Measurements from ENCODE around the gene LSM7. TPM values are rescaled to one million over a fixed set of nuclear protein-coding genes. Genes with fewer than 3 reads are reported as not detected.

LSM7 gene
- total RNA-seq, 1 experiment from 2014 or later, result 93.0 TPM

DNA sequence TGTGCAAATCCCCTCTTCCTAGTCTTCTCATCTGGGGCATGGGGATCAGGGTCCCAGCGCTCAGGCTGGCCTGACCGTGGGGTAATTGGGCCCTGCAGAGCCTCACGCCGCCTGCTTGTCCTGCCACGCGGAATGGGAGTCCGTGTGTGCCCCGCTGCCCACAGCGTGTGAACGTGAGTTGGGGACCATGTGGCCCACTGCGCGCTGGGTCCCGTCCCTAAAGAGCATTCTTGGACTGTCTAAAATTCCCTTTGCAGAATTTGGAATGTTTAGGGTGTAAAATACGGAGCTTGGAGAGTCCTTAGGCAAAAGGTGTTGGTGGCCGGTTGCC, 34.5 kb upstream of the LSM7 start:
- H3K27me3 Mint-ChIP-seq (ENCODE audit: unreplicated experiment), result peaks cover 15% of the 10 kb centered on the region
- TF ChIP-seq, protein P1, sequence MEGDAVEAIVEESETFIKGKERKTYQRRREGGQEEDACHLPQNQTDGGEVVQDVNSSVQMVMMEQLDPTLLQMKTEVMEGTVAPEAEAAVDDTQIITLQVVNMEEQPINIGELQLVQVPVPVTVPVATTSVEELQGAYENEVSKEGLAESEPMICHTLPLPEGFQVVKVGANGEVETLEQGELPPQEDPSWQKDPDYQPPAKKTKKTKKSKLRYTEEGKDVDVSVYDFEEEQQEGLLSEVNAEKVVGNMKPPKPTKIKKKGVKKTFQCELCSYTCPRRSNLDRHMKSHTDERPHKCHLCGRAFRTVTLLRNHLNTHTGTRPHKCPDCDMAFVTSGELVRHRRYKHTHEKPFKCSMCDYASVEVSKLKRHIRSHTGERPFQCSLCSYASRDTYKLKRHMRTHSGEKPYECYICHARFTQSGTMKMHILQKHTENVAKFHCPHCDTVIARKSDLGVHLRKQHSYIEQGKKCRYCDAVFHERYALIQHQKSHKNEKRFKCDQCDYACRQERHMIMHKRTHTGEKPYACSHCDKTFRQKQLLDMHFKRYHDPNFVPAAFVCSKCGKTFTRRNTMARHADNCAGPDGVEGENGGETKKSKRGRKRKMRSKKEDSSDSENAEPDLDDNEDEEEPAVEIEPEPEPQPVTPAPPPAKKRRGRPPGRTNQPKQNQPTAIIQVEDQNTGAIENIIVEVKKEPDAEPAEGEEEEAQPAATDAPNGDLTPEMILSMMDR (IDR thresholded peaks at IDR 0.05; ENCODE audit: unreplicated experiment), result no peak
- H3K4me3 Mint-ChIP-seq (ENCODE audit: low read depth, unreplicated experiment), result no peak overlapping the region
- no peaks in the 10 kb centered on the region for H3K9me3 Mint-ChIP-seq (ENCODE audit: low read depth, unreplicated experiment)
- intact Hi-C loops (cut with micrococcal nuclease; ENCODE audit: unreplicated experiment), result no loop called here
- no peaks in the 10 kb centered on the region for H3K36me3 Mint-ChIP-seq (ENCODE audit: insufficient read depth, unreplicated experiment)
- no peak overlapping the region for H3K27ac Mint-ChIP-seq (ENCODE audit: unreplicated experiment)
- CTCF ChIA-PET, result no interaction called here
- no TSS peak for BruUV-seq (replicated peaks)
- peaks cover 7% of the 10 kb centered on the region for H3K4me1 Mint-ChIP-seq (ENCODE audit: low read depth, unreplicated experiment)
- no peak for DNase-seq

- CTCF ChIA-PET, result no interaction called here
- Mint-ChIP-seq H3K4me1 (ENCODE audit: low read depth, unreplicated experiment) (peaks cover 7% of the 10 kb centered on the region), H3K4me3 (ENCODE audit: low read depth, unreplicated experiment) (no peak overlapping the region), H3K9me3 (ENCODE audit: low read depth, unreplicated experiment) (no peaks in the 10 kb centered on the region), H3K36me3 (ENCODE audit: insufficient read depth, unreplicated experiment) (no peaks in the 10 kb centered on the region), H3K27me3 (ENCODE audit: unreplicated experiment) (peaks cover 15% of the 10 kb centered on the region), H3K27ac (ENCODE audit: unreplicated experiment) (no peak overlapping the region)
- intact Hi-C loops (cut with micrococcal nuclease; ENCODE audit: unreplicated experiment), result no loop called here
- TF ChIP-seq, protein P1 (IDR thresholded peaks at IDR 0.05; ENCODE audit: unreplicated experiment), result no peak
- DNase-seq, result no peak
- no TSS peak for BruUV-seq (replicated peaks)
These were observed 33.9 kb upstream of the LSM7 start for GRCh38 chr19:2362046-2362969.

GRCh38 chr19:2361246-2362045, 33.1 kb upstream of the LSM7 start:
- no TSS peak for BruUV-seq (replicated peaks)
- H3K36me3 Mint-ChIP-seq (ENCODE audit: insufficient read depth, unreplicated experiment), result no peaks in the 10 kb centered on the region
- no peak overlapping the region for H3K27ac Mint-ChIP-seq (ENCODE audit: unreplicated experiment)
- no peak overlapping the region for H3K4me3 Mint-ChIP-seq (ENCODE audit: low read depth, unreplicated experiment)
- H3K27me3 Mint-ChIP-seq (ENCODE audit: unreplicated experiment), result peaks cover 15% of the 10 kb centered on the region
- H3K4me1 Mint-ChIP-seq (ENCODE audit: low read depth, unreplicated experiment), result peaks cover 7% of the 10 kb centered on the region
- CTCF ChIA-PET, result no interaction called here
- TF ChIP-seq, protein P1 (IDR thresholded peaks at IDR 0.05; ENCODE audit: unreplicated experiment), result no peak
- H3K9me3 Mint-ChIP-seq (ENCODE audit: low read depth, unreplicated experiment), result no peaks in the 10 kb centered on the region
- intact Hi-C loops (cut with micrococcal nuclease; ENCODE audit: unreplicated experiment), result no loop called here
- DNase-seq, result no peak

DNA sequence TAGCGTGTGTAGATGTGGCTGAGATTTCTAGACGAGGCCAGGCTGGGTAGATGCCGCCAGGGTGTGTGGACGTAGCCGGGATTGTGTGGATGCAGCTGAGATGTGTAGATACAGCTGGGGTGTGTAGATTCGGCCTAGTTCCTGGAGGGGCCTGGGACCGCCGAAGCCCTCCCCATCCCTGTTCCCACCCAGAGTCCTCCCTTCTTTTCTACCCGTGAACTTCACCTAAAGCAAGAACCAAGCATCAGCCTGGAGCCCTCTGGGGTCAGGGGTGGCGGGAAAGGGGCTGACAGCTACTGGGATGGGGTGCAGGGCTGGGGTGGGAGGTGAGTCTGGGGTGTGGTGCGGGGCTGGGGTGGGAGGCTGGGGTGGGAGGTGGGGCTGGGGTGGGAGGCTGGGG, 32.4 kb upstream of the LSM7 start:
- Mint-ChIP-seq H3K36me3 (ENCODE audit: insufficient read depth, unreplicated experiment) (no peaks in the 10 kb centered on the region), H3K9me3 (ENCODE audit: low read depth, unreplicated experiment) (no peaks in the 10 kb centered on the region), H3K27me3 (ENCODE audit: unreplicated experiment) (peaks cover 14% of the 10 kb centered on the region), H3K27ac (ENCODE audit: unreplicated experiment) (no peak overlapping the region), H3K4me3 (ENCODE audit: low read depth, unreplicated experiment) (no peak overlapping the region), H3K4me1 (ENCODE audit: low read depth, unreplicated experiment) (peaks cover 7% of the 10 kb centered on the region)
- TF ChIP-seq, protein P1 (IDR thresholded peaks at IDR 0.05; ENCODE audit: unreplicated experiment), result no peak
- intact Hi-C loops (cut with micrococcal nuclease; ENCODE audit: unreplicated experiment), result no loop called here
- no TSS peak for BruUV-seq (replicated peaks)
- CTCF ChIA-PET, result no interaction called here
- no peak for DNase-seq
